GM21723 (cell line): Measurements from ENCODE around the gene CD164L2.
A peak's percentile ranks its signal among the peaks of the same experiment; 100 is the strongest.

Source experiments
- ATAC-seq: cut with Tn5 transposase; IDR thresholded peaks from one replicate; pipeline ENCODE4 v1.9.1; 2021; ENCODE audit warnings: mild to moderate bottlenecking, moderate library complexity; ENCODE audit not compliant: unreplicated experiment

The CD164L2 gene

DNA sequence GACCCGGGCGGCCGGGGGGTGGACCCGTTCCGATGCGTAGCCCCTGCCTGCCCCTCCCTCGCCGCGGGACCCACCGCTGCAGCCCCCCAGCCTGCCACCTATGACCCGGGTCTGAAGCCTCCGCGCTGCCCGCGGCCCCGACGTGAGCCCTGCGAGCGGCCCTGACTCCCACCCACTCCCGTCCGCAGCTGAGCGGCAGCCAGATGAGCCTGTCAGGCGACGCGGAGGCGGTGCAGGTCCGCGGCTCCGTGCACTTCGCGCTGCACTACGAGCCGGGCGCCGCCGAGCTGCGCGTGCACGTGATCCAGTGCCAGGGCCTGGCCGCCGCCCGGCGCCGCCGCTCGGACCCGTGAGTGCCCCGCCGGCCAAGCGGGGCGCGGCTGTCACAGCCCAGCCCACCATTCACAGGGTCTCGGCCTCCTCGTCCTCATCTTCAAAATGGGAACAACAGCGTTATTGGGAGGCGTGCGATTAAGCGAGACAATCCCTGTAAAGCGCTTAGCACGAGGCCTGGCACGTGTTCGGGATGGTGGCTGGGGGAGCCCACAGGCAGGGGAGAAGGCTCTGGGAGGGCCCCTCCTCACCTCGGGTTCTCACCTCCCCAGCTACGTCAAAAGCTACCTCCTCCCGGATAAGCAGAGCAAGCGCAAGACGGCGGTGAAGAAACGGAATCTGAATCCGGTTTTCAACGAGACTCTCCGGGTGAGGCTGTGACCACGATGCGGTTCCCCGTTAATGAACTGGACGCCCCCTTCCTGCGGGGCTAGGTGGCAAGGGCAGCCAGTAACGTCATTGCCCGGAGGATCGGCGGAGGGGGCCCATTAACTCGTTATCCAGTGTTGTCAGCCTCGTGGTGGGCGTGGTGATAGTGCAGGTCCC lies 33.1 kb downstream of the CD164L2 start:
- no peak for ATAC-seq

DNA sequence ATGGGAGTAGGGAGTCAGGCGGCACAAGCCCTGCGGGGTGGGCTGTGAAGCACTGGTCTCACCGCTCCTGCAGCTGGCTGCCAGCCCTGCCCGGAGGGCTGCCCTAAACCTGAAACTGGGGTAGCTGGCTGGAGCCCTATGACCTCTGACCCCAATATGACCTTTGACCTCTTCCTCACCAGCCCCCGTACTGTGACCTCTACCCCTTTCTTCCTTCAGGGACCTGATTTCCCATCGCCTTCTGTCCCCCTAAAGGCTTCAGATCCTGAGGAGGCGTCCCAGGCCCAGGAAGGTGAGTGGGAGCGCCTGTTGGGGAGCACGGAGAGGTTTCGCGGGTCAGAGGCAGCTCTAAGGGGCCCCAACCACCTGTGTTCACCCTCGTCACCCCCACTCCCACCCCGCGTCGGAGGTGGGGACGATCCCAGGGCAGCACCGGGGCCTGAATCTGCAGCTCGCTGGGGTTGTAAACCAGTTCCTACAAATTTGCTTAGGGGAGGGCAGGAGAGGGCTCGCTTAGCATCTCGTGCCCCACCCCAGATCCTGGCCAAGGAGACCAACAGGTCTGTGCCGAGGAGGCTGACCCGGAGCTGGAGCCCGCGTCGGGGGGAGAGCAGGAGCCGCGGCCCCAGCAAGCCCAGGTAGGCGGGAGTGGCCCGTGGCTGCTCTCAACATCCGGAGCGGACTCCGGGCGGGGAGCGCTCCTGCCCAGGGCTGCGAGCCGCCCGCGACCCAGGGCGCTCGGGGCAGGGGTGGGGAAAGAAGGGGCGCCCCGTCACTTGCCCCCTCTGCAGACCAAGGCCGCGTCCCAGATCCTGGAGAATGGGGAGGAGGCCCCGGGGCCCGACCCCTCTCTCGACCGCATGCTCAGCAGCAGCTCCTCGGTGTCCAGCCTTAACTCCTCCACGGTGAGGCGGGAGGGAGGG lies 34.0 kb downstream of the CD164L2 start:
- ATAC-seq = no peak

DNA sequence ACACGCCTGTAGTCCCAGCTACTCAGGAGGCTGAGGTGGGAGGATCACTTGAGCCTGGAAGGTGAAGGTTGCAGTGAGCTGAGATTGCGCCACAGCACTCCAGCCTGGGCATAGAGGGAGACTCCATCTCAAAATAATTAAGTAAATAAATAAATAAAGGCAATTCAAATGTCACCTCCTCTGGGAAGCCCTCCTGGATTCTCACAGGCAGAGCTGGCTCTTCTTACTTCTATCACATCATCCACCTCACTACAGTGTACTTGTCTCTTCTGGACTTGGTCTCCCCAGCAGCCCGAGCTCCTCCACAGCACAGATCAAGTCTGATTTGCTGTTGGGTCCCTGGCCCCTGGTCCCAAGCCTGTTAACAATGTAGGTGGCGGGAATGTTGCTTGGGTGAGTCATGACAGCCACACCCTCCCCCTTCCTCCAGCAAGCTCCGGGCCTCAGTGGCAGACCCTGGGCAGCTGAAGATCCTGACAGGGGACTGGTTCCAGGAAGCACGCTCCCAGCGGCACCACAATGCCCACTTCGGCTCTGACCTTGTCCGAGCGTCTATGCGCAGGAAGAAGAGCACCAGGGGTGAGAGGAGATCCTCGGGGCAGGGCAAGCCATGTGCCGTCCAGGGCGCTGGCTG lies 36.0 kb downstream of the CD164L2 start:
- ATAC-seq = no peak

DNA sequence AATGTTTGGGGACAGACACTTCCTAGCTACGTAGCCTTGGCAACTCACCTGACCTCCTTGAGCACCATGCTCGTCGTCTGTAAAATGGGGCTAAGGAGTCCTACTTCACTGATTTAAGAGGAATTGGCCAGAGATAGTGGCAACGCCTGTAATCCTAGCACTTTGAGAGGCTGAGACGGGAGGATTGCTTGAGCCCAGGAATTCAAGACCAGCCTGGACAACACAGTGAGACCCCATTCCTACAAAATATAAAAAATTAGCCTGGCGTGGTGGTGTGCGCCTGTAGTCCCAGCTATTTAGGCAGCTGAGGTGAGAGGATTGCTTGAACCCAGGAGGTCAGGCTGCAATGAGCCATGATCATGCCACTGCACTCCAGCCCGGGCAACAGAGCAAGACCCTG lies 36.8 kb downstream of the CD164L2 start:
- ATAC-seq = no peak

DNA sequence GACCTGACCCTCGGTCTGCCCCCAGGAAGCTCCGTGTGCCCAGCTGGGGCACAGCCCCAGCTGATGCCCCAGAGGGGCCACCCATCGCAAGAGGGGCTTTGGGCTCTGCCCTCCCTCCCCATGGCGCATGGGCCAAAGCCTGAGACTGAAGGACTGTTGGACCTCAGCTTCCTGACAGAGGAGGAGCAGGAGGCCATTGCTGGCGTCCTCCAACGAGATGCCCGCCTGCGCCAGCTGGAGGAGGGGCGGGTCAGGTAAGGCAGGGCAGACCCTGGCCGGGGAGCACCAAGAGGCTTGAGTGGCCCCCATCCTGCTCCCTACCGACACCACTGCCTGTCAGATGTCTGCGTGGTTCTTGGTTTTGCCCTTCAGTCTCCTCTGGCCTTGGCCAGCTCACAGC lies 37.9 kb downstream of the CD164L2 start:
- ATAC-seq = no peak

DNA sequence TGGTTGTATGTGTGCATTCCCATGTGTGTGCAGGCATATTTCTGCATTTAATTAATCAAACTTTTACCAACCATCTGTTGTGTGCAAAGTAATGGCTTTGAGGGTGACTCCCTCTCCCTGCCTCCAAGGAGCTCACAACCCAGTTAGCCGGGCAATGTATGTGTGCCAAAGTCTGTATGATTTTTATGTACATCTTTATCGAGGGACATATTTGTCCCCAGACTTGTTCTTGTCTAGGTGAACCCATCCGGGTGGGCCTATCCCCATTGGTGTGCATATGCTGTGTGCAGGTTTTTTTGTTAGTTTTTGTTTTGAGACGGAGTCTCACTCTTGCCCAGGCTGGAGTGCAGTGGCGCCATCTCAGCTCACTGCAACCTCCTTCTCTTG lies 39.5 kb downstream of the CD164L2 start:
- no peak for ATAC-seq

DNA sequence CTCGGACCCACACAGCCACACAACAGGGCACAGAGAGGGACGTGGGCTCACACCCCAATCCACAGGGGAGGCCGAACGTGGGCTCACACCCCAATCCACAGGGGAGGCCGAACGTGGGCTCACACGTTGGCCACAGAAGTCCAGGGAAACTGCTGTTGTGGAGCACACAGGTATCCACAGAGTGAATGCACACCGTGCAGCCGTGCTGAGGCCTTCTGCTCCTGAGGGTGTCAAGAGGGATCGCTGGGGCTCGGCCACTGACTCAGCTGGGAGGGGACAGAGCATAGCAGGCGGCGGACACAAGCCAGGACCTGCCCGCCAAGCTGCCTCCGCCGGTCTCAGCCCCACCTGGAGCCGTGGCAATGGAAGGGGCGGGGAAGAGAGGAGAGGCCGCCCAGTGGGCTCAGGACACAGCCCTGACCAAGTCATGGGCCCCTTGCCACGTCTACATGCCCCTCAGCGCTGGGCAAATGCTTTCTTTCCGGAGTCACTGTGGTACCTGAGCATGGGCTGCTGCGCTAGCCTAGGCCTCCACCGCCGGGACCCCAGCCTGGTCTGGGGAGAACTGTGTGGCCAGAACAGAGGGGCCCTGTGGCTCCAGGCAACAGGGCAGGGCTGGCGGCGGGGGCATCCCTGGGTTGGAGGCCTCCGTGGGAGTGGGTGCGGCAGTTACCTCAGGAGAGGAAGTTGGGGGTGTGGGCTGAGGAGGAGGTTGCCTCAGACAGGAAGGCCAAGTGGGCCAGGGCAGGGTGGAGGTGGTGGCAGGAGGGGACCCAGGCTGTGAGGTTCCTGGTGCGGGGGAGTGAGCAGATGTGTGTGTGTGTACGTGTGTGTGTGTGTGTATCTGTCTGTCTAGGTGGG lies 40.1 kb downstream of the CD164L2 start:
- ATAC-seq = peak; percentile 36

DNA sequence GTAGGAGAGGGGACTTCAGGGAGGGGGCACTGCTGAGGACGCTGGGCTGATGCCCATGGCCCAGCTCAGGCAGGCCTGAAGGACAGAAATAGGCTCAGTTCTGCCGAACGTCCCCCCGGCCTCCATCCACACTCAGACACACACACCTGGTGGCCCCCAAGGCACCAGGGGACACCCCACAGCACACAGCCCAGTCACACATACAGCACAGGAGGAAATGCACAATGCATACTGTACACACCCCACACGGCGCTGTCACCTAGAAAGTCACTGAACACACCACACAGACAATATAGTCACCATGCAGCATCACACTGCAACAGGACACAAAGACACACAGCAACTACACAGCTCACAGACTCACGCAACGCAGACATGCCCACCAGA lies 40.7 kb downstream of the CD164L2 start:
- ATAC-seq = peak; percentile 11

DNA sequence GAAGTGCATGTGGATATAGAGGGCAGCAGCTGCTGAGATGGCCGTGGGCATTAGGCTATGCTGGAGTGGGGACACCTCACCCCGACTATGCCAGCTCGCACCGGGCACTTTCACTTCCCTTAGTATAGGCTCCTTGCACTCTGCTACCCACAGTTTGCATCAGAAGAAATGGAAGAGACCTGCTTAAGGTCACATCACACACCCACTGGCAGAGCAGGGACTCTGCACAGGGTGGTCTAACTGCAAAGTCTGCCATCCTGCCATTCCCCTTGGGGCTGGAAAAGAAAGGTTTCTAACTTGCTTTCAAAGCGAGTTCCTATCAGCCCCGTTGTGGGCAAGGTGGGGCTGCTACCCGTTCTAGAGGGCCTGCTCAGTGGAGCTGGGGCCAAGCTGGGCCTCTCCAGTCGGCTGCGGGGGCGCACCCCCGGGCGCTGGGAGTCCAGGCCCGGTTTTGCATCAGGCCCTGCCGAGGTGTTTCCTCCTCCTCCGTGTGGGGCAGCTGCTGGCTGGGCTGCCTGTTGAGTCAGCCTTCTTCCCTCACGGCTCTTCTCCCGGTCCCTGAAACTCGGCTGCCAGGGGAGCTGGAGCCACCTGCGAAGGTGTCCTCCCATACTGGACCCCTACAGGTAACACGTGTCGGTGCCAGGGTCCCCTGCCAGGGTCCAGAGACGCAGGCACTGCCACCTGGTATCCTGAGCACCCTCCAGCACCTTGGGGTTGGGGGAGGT lies 41.4 kb downstream of the CD164L2 start, which contains the start of gene SYTL1:
Gene SYTL1 (plus strand): TSS at position 498 of the 728 bp plus-strand sequence. CDS start 3,313 bp downstream, outside the sequence.
- ATAC-seq = peak; percentile 64

DNA sequence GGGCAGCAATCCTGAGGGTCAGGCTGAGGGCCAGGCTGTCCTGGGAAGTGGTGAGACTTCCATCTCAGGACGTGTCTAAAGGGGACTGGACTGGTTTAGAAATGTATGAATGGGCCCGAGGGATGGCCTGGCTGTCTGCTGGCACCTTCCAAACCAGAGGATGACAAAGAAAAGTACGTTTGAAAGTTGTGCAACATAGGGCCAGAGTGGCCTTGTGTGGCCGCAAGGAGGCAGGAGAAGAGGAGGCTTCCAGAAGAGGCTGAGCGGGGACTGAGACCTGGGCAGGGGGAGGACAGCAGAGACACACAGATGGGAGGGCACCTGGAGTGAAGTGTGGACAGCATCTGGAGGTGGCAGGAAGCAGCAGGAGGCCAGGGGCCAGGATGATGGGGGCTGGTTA lies 43.9 kb downstream of the CD164L2 start:
- ATAC-seq = no peak

DNA sequence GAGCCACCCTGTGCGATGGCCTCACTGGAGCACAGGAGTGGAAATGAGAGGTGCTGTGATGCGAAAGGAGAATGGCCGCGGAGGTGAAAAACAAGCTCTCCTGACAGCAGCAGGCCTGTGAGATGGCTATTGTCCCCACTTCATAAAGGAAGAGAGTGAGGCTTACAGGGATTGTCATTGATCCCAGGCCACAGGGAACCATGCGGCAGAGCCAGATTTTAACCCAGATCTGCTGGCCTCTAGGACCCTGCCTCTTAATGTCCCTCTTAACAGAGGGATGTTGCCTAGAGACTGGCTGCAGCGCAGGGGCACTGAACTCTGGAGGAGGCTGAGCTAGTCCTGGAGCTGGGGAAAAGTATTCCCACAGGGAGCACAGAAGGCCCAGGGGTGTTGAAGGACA lies 44.4 kb downstream of the CD164L2 start:
- no peak for ATAC-seq

DNA sequence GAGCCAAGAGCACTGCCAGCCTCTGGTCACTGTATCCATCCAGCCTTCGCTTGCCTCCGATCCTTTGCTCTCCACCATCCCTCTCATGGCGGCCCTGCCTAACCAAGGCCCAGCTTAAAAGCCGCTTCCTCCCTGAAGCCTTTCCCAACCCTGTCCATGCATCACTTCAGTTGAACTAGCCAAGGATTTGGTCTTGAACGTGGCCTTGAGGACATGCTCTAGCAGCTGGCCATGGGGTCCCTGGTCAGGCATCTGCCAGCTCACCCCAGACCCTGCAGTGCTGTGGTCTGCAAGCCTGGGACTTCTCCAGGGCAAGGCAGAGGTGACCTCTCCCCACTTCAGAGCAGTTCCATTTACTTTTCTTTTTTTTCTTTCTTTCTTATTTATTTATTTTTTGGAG lies 46.4 kb downstream of the CD164L2 start:
- no peak for ATAC-seq

DNA sequence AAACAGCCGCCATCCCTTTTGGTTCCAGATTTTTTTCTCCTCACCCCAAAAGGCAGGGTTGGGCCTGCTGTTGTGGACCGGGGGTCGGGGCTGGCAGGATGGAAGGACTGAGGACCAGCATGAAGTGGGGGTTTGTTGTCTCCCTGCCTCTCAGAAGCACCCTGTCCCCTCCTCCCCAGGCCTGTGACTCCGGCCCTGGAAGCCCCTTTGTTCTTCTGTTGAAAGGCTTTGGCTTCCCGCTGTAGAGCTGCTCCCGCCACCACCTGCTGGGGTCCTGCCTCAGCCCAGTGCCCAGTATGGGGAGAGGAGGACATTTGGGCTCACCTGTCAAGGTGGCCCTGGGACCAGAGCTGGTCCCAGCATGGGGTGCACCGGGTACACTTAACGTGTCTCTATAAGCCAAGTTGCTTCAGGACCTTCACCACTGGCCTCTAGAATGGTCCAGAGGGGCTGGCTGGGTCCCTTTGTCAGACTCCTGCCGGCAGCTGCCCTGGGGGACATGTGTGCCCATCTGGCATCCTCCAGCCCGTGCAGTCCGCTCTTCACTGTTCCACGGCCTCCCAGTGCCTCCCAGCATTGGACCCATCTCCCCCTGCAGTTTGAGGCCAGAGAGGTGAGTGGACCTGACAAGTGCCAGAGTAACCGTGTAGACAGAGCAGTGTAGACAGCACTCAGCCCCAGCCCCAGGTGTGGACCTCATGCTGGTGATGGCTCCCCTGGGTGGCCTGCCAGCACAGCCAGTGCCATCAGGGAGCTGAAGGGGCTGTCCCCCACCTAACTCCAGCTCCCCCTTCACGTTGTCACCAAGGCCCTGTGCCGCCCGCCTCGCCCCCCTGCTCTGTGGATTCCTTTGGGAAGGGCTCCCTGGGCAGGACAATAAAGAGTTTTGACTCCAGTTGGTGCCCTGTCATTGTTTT lies 47.4 kb downstream of the CD164L2 start:
- no peak for ATAC-seq

DNA sequence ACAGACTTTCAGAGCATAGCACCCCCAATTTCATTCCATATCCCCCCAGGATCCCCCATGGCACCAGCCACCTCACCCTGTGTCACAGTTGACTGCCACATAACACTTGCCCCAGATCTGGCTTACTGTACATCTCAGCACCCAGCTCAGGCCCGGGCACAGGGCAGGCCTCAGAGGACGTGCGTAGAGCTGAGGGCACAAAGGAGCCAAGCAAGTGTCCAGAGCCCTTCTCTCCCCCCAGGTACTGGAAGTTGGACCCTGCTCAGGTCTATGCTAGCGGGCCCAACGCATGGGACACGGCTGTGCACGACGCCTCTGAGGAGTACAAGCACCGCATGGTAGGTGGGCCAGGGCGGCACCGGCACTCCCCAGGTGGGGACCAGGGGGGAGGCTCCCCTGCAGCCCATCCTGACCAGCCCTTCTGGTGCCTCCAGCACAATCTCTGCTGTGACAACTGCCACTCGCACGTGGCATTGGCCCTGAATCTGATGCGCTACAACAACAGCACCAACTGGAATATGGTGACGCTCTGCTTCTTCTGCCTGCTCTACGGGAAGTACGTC lies 49.3 kb downstream of the CD164L2 start:
- no peak for ATAC-seq

DNA sequence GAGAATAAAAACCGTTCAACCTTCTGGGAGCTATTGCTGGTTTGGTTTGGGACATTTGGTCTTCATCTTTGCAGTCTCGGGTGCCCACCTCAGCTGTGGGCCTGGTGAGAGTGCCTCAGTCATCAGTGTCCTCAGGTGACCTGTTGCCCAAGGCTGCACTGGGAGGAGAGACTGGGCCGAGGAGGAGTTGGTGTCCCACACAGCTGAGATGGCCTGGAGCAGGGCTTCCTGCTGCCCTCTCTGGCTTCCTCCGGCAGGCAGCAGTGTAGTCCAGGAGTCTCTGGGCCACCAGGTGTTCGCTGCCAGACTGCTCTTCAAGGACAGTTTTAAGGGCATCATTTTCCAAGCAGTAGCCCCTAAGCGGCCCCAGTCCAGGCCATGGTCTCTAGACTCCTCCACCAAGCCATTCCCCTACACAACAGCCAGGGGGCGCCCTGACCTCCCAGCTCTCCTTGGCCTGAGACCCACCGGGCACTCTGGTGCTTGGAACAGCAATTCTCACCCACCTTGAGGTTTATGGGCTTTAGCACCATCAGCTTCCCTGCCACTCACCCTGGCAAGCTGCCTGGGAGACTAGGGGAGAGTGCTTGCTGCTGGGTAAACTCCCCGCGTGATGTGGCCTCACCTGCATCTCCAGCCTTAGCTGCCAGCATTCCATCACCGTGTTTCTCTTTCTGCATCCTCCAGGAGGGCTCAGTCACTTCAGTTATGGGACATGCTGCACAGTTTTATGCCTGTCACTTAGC lies 50.4 kb downstream of the CD164L2 start:
- no peak for ATAC-seq

DNA sequence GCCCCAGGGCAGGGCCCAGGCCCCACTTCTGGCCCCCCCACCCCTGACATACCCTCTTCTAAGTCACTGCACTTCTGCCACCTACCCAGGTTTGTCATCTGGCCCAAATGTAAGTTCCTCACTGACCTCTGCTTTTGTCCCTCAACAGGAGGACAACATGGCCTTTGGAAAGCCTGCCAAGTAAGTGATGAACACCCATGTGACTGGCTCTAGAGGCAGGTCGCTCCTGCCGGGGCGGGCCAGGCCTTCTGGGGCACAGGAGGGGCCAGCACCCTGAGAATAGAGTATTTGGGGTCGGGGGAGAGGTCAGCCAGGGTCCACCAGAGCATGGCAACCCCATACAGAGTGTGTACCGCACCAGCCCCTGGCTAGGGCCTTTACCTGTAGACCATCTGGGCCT lies 51.2 kb downstream of the CD164L2 start:
- ATAC-seq = no peak

DNA sequence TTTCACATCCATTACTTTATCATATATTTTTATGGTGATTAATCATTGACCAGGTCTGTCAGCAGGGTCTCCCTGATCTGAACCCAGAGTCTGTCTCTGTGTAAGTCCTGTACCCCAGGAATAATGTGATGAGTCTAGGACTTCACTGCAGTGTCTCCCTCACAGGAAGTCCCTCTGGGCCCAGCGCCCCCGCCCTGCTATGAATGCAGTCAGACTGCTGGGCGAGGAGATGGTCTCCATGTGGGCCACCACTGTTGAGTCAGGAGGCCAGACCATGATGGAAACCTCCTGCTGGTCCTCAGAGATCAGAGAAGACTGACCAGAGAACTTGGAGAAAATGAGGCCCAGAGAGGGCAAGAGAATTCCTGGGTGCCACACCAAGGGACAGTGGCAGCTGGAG lies 51.7 kb downstream of the CD164L2 start:
- ATAC-seq = no peak

DNA sequence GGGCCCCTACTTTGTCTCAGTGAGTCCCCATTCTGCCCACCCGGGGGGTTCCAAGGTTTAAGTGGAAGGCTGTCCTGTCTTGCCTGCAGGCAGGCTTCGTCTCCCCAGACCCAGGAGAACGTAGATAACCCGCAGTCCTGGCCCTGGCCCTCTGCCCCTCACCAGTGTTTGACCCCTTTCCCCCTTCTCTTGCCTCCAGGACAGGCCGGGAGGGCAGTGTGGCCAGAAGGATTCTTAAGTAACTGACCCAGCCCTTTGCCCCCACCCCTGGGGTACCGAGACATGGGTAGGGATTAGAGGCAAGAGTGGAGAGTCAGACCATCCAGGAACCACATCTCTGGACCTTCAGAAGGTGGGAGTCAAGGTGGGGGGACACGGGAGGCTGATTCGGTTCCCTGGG lies 52.3 kb downstream of the CD164L2 start:
- no peak for ATAC-seq
